Stimulated activated effector memory CD8-positive, alpha-beta T cell treated with anti-CD3 and anti-CD28 coated beads, Interleukin-12 subunit alpha, Interleukin-12 subunit beta, amount 100 ng/mL, for 72 hours (primary cell): ENCODE data around the gene STARD4.
A peak's percentile ranks its signal among the peaks of the same experiment; 100 is the strongest.

Experiments
- ATAC-seq: fragments of 150-1000 bp; cut with Tn5 transposase; 2 replicates; pipeline ENCODE4 v1.10.0; 2021
- DNase-seq, 2 donors: peaks; one replicate each; pipeline ENCODE4 v3.0.0; 2021 to 2022; ENCODE audit warnings: low spot score in 2 of 2
- H3K27ac Mint-ChIP-seq: one replicate; pipeline ENCODE4 v1.8.0; 2022; ENCODE audit warnings: mild to moderate bottlenecking, mixed read lengths
- H3K36me3 Mint-ChIP-seq: one replicate; pipeline ENCODE4 v1.8.0; 2022; ENCODE audit warnings: mild to moderate bottlenecking, mixed read lengths
- H3K4me1 Mint-ChIP-seq: one replicate; pipeline ENCODE4 v1.8.0; 2022; ENCODE audit warnings: mixed read lengths
- H3K4me3 Mint-ChIP-seq: one replicate; pipeline ENCODE4 v1.8.0; 2022; ENCODE audit warnings: mild to moderate bottlenecking, mixed read lengths
- H3K9me3 Mint-ChIP-seq: one replicate; pipeline ENCODE4 v1.8.0; 2022; ENCODE audit warnings: mixed read lengths

STARD4 gene

GRCh38 chr5:111537141-111538024 lies 25.0 kb upstream of the STARD4 start:
- DNase-seq (no peak), ATAC-seq (no peak)
- Mint-ChIP-seq H3K9me3 (no peaks in the 10 kb centered on the region), H3K36me3 (no peaks in the 10 kb centered on the region), H3K4me3 (no peak overlapping the region), H3K27ac (no peak overlapping the region), H3K4me1 (no peaks in the 10 kb centered on the region)

GRCh38 chr5:111535879-111536549 lies 23.7 kb upstream of the STARD4 start:
- ATAC-seq (no peak), DNase-seq (no peak)
- Mint-ChIP-seq H3K4me3 (no peak overlapping the region), H3K9me3 (no peaks in the 10 kb centered on the region), H3K4me1 (no peaks in the 10 kb centered on the region), H3K27ac (no peak overlapping the region), H3K36me3 (peaks cover 6% of the 10 kb centered on the region)

GRCh38 chr5:111532886-111533582 lies 20.7 kb upstream of the STARD4 start:
- Mint-ChIP-seq H3K4me1 (peaks cover 10% of the 10 kb centered on the region), H3K36me3 (peaks cover 6% of the 10 kb centered on the region), H3K9me3 (peaks cover 2% of the 10 kb centered on the region), H3K4me3 (no peak overlapping the region), H3K27ac (no peak overlapping the region)
- DNase-seq (no peak), ATAC-seq (no peak)

GRCh38 chr5:111530298-111530740 lies 18.0 kb upstream of the STARD4 start:
- ATAC-seq = peak; percentile 99
- Mint-ChIP-seq H3K9me3 (peaks cover 2% of the 10 kb centered on the region), H3K4me3 (peak overlapping the region; percentile 46), H3K4me1 (peaks cover 10% of the 10 kb centered on the region), H3K36me3 (peaks cover 6% of the 10 kb centered on the region), H3K27ac (peak overlapping the region; percentile 82)
- DNase-seq = peak; percentile 44 to 78

- peaks cover 6% of the 10 kb centered on the region for H3K36me3 Mint-ChIP-seq
- ATAC-seq (no peak), DNase-seq (no peak)
- peaks cover 2% of the 10 kb centered on the region for H3K9me3 Mint-ChIP-seq
- H3K4me1 Mint-ChIP-seq = peaks cover 10% of the 10 kb centered on the region
- no peak overlapping the region for H3K27ac Mint-ChIP-seq
- H3K4me3 Mint-ChIP-seq = no peak overlapping the region
These were observed 15.7 kb upstream of the STARD4 start for GRCh38 chr5:111528056-111528455.

- no peak overlapping the region for H3K27ac Mint-ChIP-seq
- no peaks in the 10 kb centered on the region for H3K9me3 Mint-ChIP-seq
- H3K4me1 Mint-ChIP-seq = no peaks in the 10 kb centered on the region
- H3K36me3 Mint-ChIP-seq = peaks cover 7% of the 10 kb centered on the region
- H3K4me3 Mint-ChIP-seq = no peak overlapping the region
- DNase-seq (no peak), ATAC-seq (no peak)
These were observed 8.6 kb upstream of the STARD4 start for GRCh38 chr5:111520908-111521307.

- H3K27ac Mint-ChIP-seq = no peak overlapping the region
- H3K4me1 Mint-ChIP-seq = peaks cover 6% of the 10 kb centered on the region
- peaks cover 7% of the 10 kb centered on the region for H3K36me3 Mint-ChIP-seq
- H3K4me3 Mint-ChIP-seq = no peak overlapping the region
- ATAC-seq (no peak), DNase-seq (no peak)
- H3K9me3 Mint-ChIP-seq = no peaks in the 10 kb centered on the region
These were observed 6.4 kb upstream of the STARD4 start for GRCh38 chr5:111518777-111519176.

GRCh38 chr5:111517853-111518501 lies 5.6 kb upstream of the STARD4 start:
- Mint-ChIP-seq H3K27ac (no peak overlapping the region), H3K9me3 (no peaks in the 10 kb centered on the region), H3K36me3 (peaks cover 7% of the 10 kb centered on the region), H3K4me3 (no peak overlapping the region), H3K4me1 (peaks cover 10% of the 10 kb centered on the region)
- no peak for DNase-seq
- ATAC-seq = no peak

- no peak for DNase-seq
- H3K4me1 Mint-ChIP-seq = peaks cover 34% of the 10 kb centered on the region
- peak overlapping the region; percentile 7 for H3K27ac Mint-ChIP-seq
These were observed 1.8 kb upstream of the STARD4 start for GRCh38 chr5:111514087-111514486.

GRCh38 chr5:111513131-111513520 lies 791 bp upstream of the STARD4 start:
- H3K9me3 Mint-ChIP-seq = no peaks in the 10 kb centered on the region
- peaks cover 20% of the 10 kb centered on the region for H3K36me3 Mint-ChIP-seq
- DNase-seq (peak in 1 of 2 donors; percentile 31), ATAC-seq (no peak)
- H3K27ac Mint-ChIP-seq = peak overlapping the region; percentile 99
- peak overlapping the region; percentile 96 for H3K4me3 Mint-ChIP-seq
- peaks cover 38% of the 10 kb centered on the region for H3K4me1 Mint-ChIP-seq

More at GRCh38 chr5:111514087-111514486, 1.8 kb upstream of the STARD4 start:
- no peak overlapping the region for H3K4me3 Mint-ChIP-seq
- no peak for ATAC-seq
- peaks cover 24% of the 10 kb centered on the region for H3K36me3 Mint-ChIP-seq
- H3K9me3 Mint-ChIP-seq = no peaks in the 10 kb centered on the region

GRCh38 chr5:111511831-111512374 lies 432 bp downstream of the STARD4 start:
- DNase-seq = no peak
- H3K4me3 Mint-ChIP-seq = peak overlapping the region; percentile 96
- peaks cover 49% of the 10 kb centered on the region for H3K4me1 Mint-ChIP-seq
- H3K9me3 Mint-ChIP-seq = no peaks in the 10 kb centered on the region
- H3K36me3 Mint-ChIP-seq = peaks cover 23% of the 10 kb centered on the region
- peak; percentile 22 for ATAC-seq
- H3K27ac Mint-ChIP-seq = peak overlapping the region; percentile 99

- ATAC-seq (no peak), DNase-seq (no peak)
- Mint-ChIP-seq H3K4me1 (peaks cover 49% of the 10 kb centered on the region), H3K36me3 (peaks cover 29% of the 10 kb centered on the region), H3K27ac (peak overlapping the region; percentile 99), H3K9me3 (no peaks in the 10 kb centered on the region), H3K4me3 (peak overlapping the region; percentile 96)
These were observed 1.0 kb downstream of the STARD4 start for GRCh38 chr5:111511174-111511830.

- Mint-ChIP-seq H3K4me3 (peak overlapping the region; percentile 96), H3K4me1 (peaks cover 53% of the 10 kb centered on the region), H3K9me3 (no peaks in the 10 kb centered on the region), H3K27ac (peak overlapping the region; percentile 15), H3K36me3 (peaks cover 50% of the 10 kb centered on the region)
- DNase-seq (no peak), ATAC-seq (no peak)
These were observed 3.2 kb downstream of the STARD4 start for GRCh38 chr5:111509119-111509518.

GRCh38 chr5:111507276-111507675 lies 5.1 kb downstream of the STARD4 start:
- DNase-seq (no peak), ATAC-seq (no peak)
- Mint-ChIP-seq H3K36me3 (peaks cover 61% of the 10 kb centered on the region), H3K4me1 (peaks cover 39% of the 10 kb centered on the region), H3K4me3 (no peak overlapping the region), H3K27ac (peak overlapping the region; percentile 30), H3K9me3 (no peaks in the 10 kb centered on the region)
